Anterior cingulate cortex (tissue), 58 donors: Measurements from ENCODE around the gene PCDHB3.
A peak's percentile ranks its signal among the peaks of the same experiment; 100 is the strongest.
"Not testable (repeated sequence)": the region's sequence is repeated elsewhere in the genome, so short reads cannot be mapped to it uniquely, and the experiment has no call there.

Source experiments
- DNase-seq, 58 donors: peaks; one replicate each; lab custom pipeline; 2025; lab: John Stamatoyannopoulos, UW

PCDHB3 gene

GRCh38 chr5:141135030-141135717 lies 34.9 kb downstream of the PCDHB3 start, which contains the start of gene PCDHB5:
Gene PCDHB5 (plus strand): TSS chr5:141135206. CDS start chr5:141135435, 229 bp downstream.
- peak in 3 of 58 donors; percentile 1 to 10 (median 7) for DNase-seq

GRCh38 chr5:141135718-141136266 lies 35.5 kb downstream of the PCDHB3 start:
- no peak for DNase-seq

GRCh38 chr5:141137346-141137745 lies 37.1 kb downstream of the PCDHB3 start:
- not testable (repeated sequence) for DNase-seq

GRCh38 chr5:141149812-141150211 lies 49.5 kb downstream of the PCDHB3 start, which contains the start of gene PCDHB6:
Gene PCDHB6 (plus strand): TSS chr5:141150057. CDS start chr5:141150258, 201 bp downstream.
- no peak for DNase-seq

GRCh38 chr5:141150224-141150992 lies 50.1 kb downstream of the PCDHB3 start:
- no peak for DNase-seq

GRCh38 chr5:141150993-141151325 lies 50.7 kb downstream of the PCDHB3 start:
- no peak for DNase-seq

- DNase-seq, result not testable (repeated sequence)
These were observed 51.4 kb downstream of the PCDHB3 start for GRCh38 chr5:141151632-141152031.

- not testable (repeated sequence) for DNase-seq
These were observed 51.8 kb downstream of the PCDHB3 start for GRCh38 chr5:141152096-141152495.
